ENCODE measurements around the gene MORC4. TPM values are rescaled to one million over a fixed set of nuclear protein-coding genes. Genes with fewer than 3 reads are reported as not detected.

Gene MORC4
- total RNA-seq, 4 donors from 2014 or later, result 15.3 to 44.9 (median 24.1) TPM

GRCh38 chrX:106964290-106964689, 35.7 kb downstream of the MORC4 start:
- H3K36me3 ChIP-seq, result no peaks in the 10 kb centered on the region
- TF ChIP-seq CTCF (IDR thresholded peaks at IDR 0.05) (no peak), POLR2A (IDR thresholded peaks at IDR 0.05) (no peak)
- H3K4me1 ChIP-seq, result no peaks in the 10 kb centered on the region
- no peak overlapping the region for H3K4me3 ChIP-seq
- DNase-seq, result no peak
- no peaks in the 10 kb centered on the region for H3K9me3 ChIP-seq
- no peak overlapping the region for H3K27ac ChIP-seq
- intact Hi-C loops (cut with DNase I; ENCODE audit: low total_unique reads), result no loop called here
- no peaks in the 10 kb centered on the region for H3K27me3 ChIP-seq

GRCh38 chrX:106963111-106963510, 36.9 kb downstream of the MORC4 start:
- no peaks in the 10 kb centered on the region for H3K27me3 ChIP-seq
- H3K9me3 ChIP-seq, result no peaks in the 10 kb centered on the region
- H3K27ac ChIP-seq, result no peak overlapping the region
- intact Hi-C loops (cut with DNase I; ENCODE audit: low total_unique reads), result no loop called here
- no peak for TF ChIP-seq CTCF (IDR thresholded peaks at IDR 0.05)
- TF ChIP-seq POLR2A (IDR thresholded peaks at IDR 0.05), result no peak
- no peak for DNase-seq
- H3K36me3 ChIP-seq, result no peaks in the 10 kb centered on the region
- no peak overlapping the region for H3K4me3 ChIP-seq
- H3K4me1 ChIP-seq, result no peaks in the 10 kb centered on the region

GRCh38 chrX:106959901-106960300, 40.1 kb downstream of the MORC4 start:
- Histone ChIP-seq H3K4me1 (no peaks in the 10 kb centered on the region), H3K36me3 (no peaks in the 10 kb centered on the region), H3K9me3 (no peaks in the 10 kb centered on the region), H3K27ac (no peak overlapping the region), H3K27me3 (no peaks in the 10 kb centered on the region), H3K4me3 (no peak overlapping the region)
- TF ChIP-seq POLR2A (IDR thresholded peaks at IDR 0.05) (no peak), CTCF (IDR thresholded peaks at IDR 0.05) (no peak)
- intact Hi-C loops (cut with DNase I; ENCODE audit: low total_unique reads), result no loop called here
- no peak for DNase-seq

GRCh38 chrX:106957856-106958255, 42.2 kb downstream of the MORC4 start:
- Histone ChIP-seq H3K4me1 (no peaks in the 10 kb centered on the region), H3K27me3 (no peaks in the 10 kb centered on the region), H3K27ac (no peak overlapping the region), H3K36me3 (no peaks in the 10 kb centered on the region), H3K4me3 (no peak overlapping the region), H3K9me3 (no peaks in the 10 kb centered on the region)
- TF ChIP-seq POLR2A (IDR thresholded peaks at IDR 0.05) (no peak), CTCF (IDR thresholded peaks at IDR 0.05) (no peak)
- DNase-seq, result no peak
- intact Hi-C loops (cut with DNase I; ENCODE audit: low total_unique reads), result no loop called here

- Histone ChIP-seq H3K27me3 (no peaks in the 10 kb centered on the region), H3K9me3 (no peaks in the 10 kb centered on the region), H3K27ac (no peak overlapping the region), H3K4me3 (no peak overlapping the region), H3K4me1 (no peaks in the 10 kb centered on the region), H3K36me3 (no peaks in the 10 kb centered on the region)
- TF ChIP-seq POLR2A (IDR thresholded peaks at IDR 0.05) (no peak), CTCF (IDR thresholded peaks at IDR 0.05) (no peak)
- intact Hi-C loops (cut with DNase I; ENCODE audit: low total_unique reads), result no loop called here
- DNase-seq, result no peak
Observed at GRCh38 chrX:106955004-106955772, 44.8 kb downstream of the MORC4 start.

All from uterus (tissue), 4 donors.